ENCODE data around the gene MEP1B.

MEP1B gene

GRCh38 chr18:32267463-32267862, 77.6 kb downstream of the MEP1B start:
- DNase-seq (ENCODE audit: low read depth), result no peak
